ENCODE measurements around the gene UBAC2.
"Not testable (repeated sequence)": the region's sequence is repeated elsewhere in the genome, so short reads cannot be mapped to it uniquely, and the experiment has no call there.

Gene UBAC2

GRCh38 chr13:99214731-99215130, 14.1 kb downstream of the UBAC2 start:
- DNase-seq (ENCODE audit: low spot score) = no peak

GRCh38 chr13:99215184-99215830, 14.7 kb downstream of the UBAC2 start:
- DNase-seq (ENCODE audit: low spot score) = no peak

- no peak for DNase-seq (ENCODE audit: low spot score)
Measured at GRCh38 chr13:99217461-99218110, 16.9 kb downstream of the UBAC2 start.

- no peak for DNase-seq (ENCODE audit: low spot score)
Measured at GRCh38 chr13:99218126-99218525, 17.5 kb downstream of the UBAC2 start.

GRCh38 chr13:99218545-99218944, 17.9 kb downstream of the UBAC2 start:
- DNase-seq (ENCODE audit: low spot score) = no peak

- no peak for DNase-seq (ENCODE audit: low spot score)
Measured at GRCh38 chr13:99218969-99219368, 18.3 kb downstream of the UBAC2 start.

GRCh38 chr13:99220199-99220935, 19.7 kb downstream of the UBAC2 start:
- DNase-seq (ENCODE audit: low spot score) = no peak

GRCh38 chr13:99221567-99222239, 21.0 kb downstream of the UBAC2 start:
- DNase-seq (ENCODE audit: low spot score) = no peak

GRCh38 chr13:99223587-99223986, 22.9 kb downstream of the UBAC2 start:
- DNase-seq (ENCODE audit: low spot score) = no peak

GRCh38 chr13:99224021-99224420, 23.4 kb downstream of the UBAC2 start:
- DNase-seq (ENCODE audit: low spot score) = no peak

GRCh38 chr13:99225078-99225477, 24.4 kb downstream of the UBAC2 start:
- no peak for DNase-seq (ENCODE audit: low spot score)

- DNase-seq (ENCODE audit: low spot score) = no peak
Measured at GRCh38 chr13:99226513-99226912, 25.9 kb downstream of the UBAC2 start.

- DNase-seq (ENCODE audit: low spot score) = no peak
Measured at GRCh38 chr13:99227331-99227900, 26.8 kb downstream of the UBAC2 start.

- no peak for DNase-seq (ENCODE audit: low spot score)
Measured at GRCh38 chr13:99227909-99228688, 27.4 kb downstream of the UBAC2 start.

- DNase-seq (ENCODE audit: low spot score) = no peak
Measured at GRCh38 chr13:99228737-99229691, 28.4 kb downstream of the UBAC2 start.

- DNase-seq (ENCODE audit: low spot score) = not testable (repeated sequence)
Measured at GRCh38 chr13:99230588-99230987, 29.9 kb downstream of the UBAC2 start.

- no peak for DNase-seq (ENCODE audit: low spot score)
Measured at GRCh38 chr13:99230991-99231390, 30.3 kb downstream of the UBAC2 start.

GRCh38 chr13:99231721-99232120, 31.1 kb downstream of the UBAC2 start:
- no peak for DNase-seq (ENCODE audit: low spot score)

GRCh38 chr13:99237981-99238662, 37.5 kb downstream of the UBAC2 start:
- no peak for DNase-seq (ENCODE audit: low spot score)

- DNase-seq (ENCODE audit: low spot score) = no peak
Measured at GRCh38 chr13:99246100-99246499, 45.4 kb downstream of the UBAC2 start.

Measured in ecto neural progenitor cell (in vitro differentiated cells).